Spinal cord (tissue), 10 donors: ENCODE results near the gene RICTOR. TPM values are rescaled to one million over a fixed set of nuclear protein-coding genes. Genes with fewer than 3 reads are reported as not detected.

Experiments
- DNase-seq, 6 donors: peaks; one replicate each; pipeline versions ENCODE4 v3.0.0 to v3.0.0-alpha.2; 2013 to 2015; ENCODE audit warnings: low spot score in 6 of 6, low read depth in 4 of 6
- H3K27ac ChIP-seq: one replicate; pipeline ENCODE4 v1.5.1; 2013; ENCODE audit warnings: low read depth, low read length, control low read depth
- H3K27me3 ChIP-seq: one replicate; pipeline ENCODE4 v1.6.1; 2013; ENCODE audit warnings: low read length; ENCODE audit not compliant: control insufficient read depth, insufficient read depth
- H3K36me3 ChIP-seq: one replicate; pipeline ENCODE4 v1.6.1; 2013; ENCODE audit warnings: low read length; ENCODE audit not compliant: control insufficient read depth, insufficient read depth
- H3K4me1 ChIP-seq: one replicate; pipeline ENCODE4 v1.6.1; 2013; ENCODE audit warnings: low read length; ENCODE audit not compliant: control insufficient read depth, insufficient read depth
- H3K4me3 ChIP-seq: one replicate; pipeline ENCODE4 v1.5.1; 2013; ENCODE audit warnings: low read depth, low read length, control low read depth
- H3K9me3 ChIP-seq: one replicate; pipeline ENCODE4 v1.6.1; 2013; ENCODE audit warnings: low read length; ENCODE audit not compliant: control insufficient read depth, insufficient read depth
- WGBS: methylation state at CpG from one replicate; pipeline ENCODE4 v1.1.5; 2013; ENCODE audit warnings: missing lambda C conversion rate; ENCODE audit not compliant: insufficient coverage; 5-methylcytosine and 5-hydroxymethylcytosine counted together
- polyA plus RNA-seq, 2 donors: library from polyadenylated mRNA; unstranded; fragments of 120-200 nt; gene quantifications; one replicate each; pipeline ENCODE4 v1.2.1, GENCODE V29; 2013; ENCODE audit not compliant: insufficient read length in 2 of 2
- total RNA-seq, 2 donors: library from RNA; depleted of rRNA in 1 of 2; stranded (reverse); fragments of 120-200 nt in 1 of 2; fragments of >200 nt in 1 of 2; gene quantifications; one replicate each; pipeline versions ENCODE4 v1.2.3 to v1.2.4, GENCODE V29; 2013 to 2014
- donor health status: healthy.

The RICTOR gene
- total and polyA plus RNA-seq, 4 donors, result 17.9 to 100 (median 34.2) TPM

DNA sequence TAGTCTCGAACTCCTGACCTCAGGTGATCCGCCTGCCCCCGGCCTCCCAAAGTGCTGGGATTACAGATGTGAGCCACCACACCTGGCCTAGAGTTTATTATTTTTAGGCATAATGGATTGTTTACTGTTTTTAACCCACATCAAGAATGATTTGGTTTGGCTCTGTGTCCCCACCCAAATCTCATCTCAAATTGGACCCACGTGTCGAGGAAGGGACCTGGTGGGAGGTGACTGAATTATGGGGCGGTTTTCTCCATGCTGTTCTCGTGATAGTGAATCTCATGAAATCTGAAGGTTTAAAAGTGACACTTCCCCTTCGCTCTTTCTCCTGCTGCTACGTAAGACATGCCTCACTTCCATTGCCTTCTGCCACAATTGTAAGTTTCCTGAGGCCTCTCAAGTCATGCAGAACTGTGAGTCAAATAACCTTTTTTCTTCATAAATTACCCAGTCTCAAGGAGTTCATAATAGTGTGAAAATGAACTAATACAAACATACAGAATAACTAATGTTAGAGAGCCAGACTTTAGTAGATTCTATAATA, 88.2 kb downstream of the RICTOR start:
- Histone ChIP-seq H3K4me1 (no peaks in the 10 kb centered on the region), H3K9me3 (peaks cover 1% of the 10 kb centered on the region), H3K36me3 (no peaks in the 10 kb centered on the region), H3K27me3 (no peaks in the 10 kb centered on the region), H3K27ac (no peak overlapping the region), H3K4me3 (no peak overlapping the region)
- no peak for DNase-seq
- WGBS, result 67% methylated on average over 3 of the region's 9 CpGs

DNA sequence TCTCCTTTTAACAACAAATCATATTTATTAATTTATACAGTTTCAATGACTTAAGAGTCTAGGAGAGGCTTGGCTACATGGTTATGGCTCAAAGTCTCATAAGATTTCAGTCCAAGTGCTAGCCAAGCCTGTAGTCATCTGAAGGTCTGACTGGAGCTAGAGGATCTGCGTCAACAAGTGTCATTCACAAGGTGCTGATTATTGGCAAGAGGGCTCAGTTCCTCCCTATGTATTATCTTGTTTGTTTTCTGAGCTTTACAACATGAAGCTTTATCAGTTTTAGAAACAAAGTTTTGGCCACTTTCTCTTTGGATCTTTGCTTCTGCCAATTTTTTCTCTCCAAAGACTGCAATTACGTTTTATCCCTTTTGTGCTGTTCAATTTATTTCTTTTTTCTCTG, 94.7 kb downstream of the RICTOR start:
- H3K27ac ChIP-seq, result no peak overlapping the region
- peaks cover 3% of the 10 kb centered on the region for H3K36me3 ChIP-seq
- no peaks in the 10 kb centered on the region for H3K4me1 ChIP-seq
- WGBS, result no CpG with 5 or more reads among the region's 2 CpGs
- H3K9me3 ChIP-seq, result no peaks in the 10 kb centered on the region
- no peak overlapping the region for H3K4me3 ChIP-seq
- no peaks in the 10 kb centered on the region for H3K27me3 ChIP-seq
- no peak for DNase-seq

DNA sequence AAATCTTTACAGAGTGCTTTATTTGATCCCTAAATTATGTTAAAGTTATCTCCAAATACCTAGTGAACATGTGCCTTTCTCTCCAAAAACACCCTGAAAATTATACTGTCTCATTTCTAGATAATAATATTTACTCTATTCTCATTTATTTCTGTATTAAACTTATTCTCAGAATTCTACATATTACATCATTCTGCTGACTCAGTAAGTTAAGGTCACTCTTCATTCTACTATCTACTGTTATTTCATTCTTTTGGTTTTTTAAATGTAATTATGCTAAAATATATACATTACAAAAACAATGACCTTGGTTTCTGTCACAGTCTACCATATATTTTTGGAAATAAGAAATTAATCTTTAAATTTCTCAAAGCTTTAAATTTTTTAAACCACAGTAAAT, 96.2 kb downstream of the RICTOR start:
- DNase-seq, result no peak
- Histone ChIP-seq H3K4me1 (no peaks in the 10 kb centered on the region), H3K4me3 (no peak overlapping the region), H3K36me3 (peaks cover 3% of the 10 kb centered on the region), H3K27ac (no peak overlapping the region), H3K27me3 (no peaks in the 10 kb centered on the region), H3K9me3 (no peaks in the 10 kb centered on the region)

GRCh38 chr5:38968665-38969064, 105.5 kb downstream of the RICTOR start:
- DNase-seq, result no peak
- no peak overlapping the region for H3K27ac ChIP-seq
- H3K4me3 ChIP-seq, result no peak overlapping the region
- H3K27me3 ChIP-seq, result no peaks in the 10 kb centered on the region
- peaks cover 10% of the 10 kb centered on the region for H3K36me3 ChIP-seq
- 93% methylated on average over 3 of the region's 5 CpGs for WGBS
- H3K9me3 ChIP-seq, result no peaks in the 10 kb centered on the region
- H3K4me1 ChIP-seq, result no peaks in the 10 kb centered on the region

DNA sequence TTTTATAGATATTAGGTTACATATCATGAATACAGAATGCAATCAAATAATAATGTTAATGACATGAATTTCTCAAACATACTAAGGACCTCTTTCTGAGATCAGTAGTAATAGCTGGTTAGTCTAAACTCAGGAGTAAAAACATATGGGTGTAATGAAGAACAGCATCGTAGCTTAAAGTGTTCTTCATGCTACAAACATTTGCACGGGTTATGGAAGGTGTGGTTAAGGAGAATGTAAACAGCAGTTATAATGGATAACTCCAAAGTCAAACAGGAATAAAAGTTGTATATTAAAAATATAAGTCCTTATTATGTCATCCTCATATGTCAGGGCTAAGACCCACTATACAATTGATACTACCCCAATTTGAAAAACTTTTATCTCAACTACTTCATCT, 112.5 kb downstream of the RICTOR start:
- no CpG with 5 or more reads among the region's 2 CpGs for WGBS
- no peaks in the 10 kb centered on the region for H3K27me3 ChIP-seq
- no peaks in the 10 kb centered on the region for H3K4me1 ChIP-seq
- H3K27ac ChIP-seq, result no peak overlapping the region
- DNase-seq, result no peak
- H3K36me3 ChIP-seq, result peaks cover 7% of the 10 kb centered on the region
- no peaks in the 10 kb centered on the region for H3K9me3 ChIP-seq
- H3K4me3 ChIP-seq, result no peak overlapping the region

DNA sequence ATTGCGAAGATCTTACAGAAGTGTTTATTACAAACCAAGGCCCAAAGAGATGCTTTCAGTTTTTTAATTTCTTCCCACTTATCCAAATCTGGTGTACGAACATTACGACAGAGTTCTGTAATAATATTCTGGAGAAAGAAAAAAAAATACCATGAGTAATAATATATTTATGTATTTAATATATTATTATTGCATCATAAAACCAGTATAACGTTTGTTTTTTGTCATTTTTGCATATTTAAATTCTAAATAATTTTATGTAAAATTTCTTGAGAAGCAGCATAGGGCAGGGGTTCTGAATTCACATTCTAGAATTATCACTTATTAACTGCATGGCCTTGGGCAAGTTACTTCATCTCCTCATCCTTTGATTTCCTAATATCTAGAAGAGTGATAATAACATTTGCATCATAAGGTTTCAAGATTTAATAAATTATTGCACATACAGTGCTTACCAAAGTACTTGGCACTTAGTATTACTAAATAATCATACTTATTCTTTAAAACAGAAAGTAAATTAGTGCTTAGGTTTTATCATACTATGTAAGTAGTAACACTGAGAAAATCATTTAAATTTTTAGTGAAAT, 120.7 kb downstream of the RICTOR start:
- no peaks in the 10 kb centered on the region for H3K9me3 ChIP-seq
- peaks cover 9% of the 10 kb centered on the region for H3K36me3 ChIP-seq
- H3K27me3 ChIP-seq, result no peaks in the 10 kb centered on the region
- no CpG with 5 or more reads among the region's 4 CpGs for WGBS
- H3K27ac ChIP-seq, result no peak overlapping the region
- no peak overlapping the region for H3K4me3 ChIP-seq
- H3K4me1 ChIP-seq, result no peaks in the 10 kb centered on the region
- no peak for DNase-seq

GRCh38 chr5:38948501-38948900, 125.7 kb downstream of the RICTOR start:
- Histone ChIP-seq H3K4me1 (no peaks in the 10 kb centered on the region), H3K4me3 (no peak overlapping the region), H3K9me3 (no peaks in the 10 kb centered on the region), H3K27ac (no peak overlapping the region), H3K36me3 (peaks cover 6% of the 10 kb centered on the region), H3K27me3 (no peaks in the 10 kb centered on the region)
- no peak for DNase-seq

DNA sequence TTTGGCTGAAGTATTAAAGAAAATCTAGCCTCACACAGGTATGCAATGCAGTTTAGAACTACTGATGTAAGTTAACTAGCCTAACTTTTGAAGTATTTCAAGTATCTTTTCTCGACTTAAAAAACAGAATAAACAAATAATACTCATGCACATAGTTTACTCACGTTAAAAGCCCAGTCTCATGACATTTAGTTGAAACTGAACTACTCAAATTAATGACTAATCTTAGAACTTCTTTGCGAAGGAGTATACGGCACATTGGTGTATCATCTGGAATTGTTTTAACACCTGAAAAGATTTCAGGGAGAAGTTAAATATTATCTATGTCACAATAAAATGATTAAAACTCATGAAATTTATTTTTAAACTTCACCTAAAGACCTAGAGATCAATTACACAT, 129.9 kb downstream of the RICTOR start:
- Histone ChIP-seq H3K27ac (no peak overlapping the region), H3K27me3 (no peaks in the 10 kb centered on the region), H3K4me3 (no peak overlapping the region), H3K4me1 (no peaks in the 10 kb centered on the region), H3K9me3 (no peaks in the 10 kb centered on the region), H3K36me3 (peaks cover 7% of the 10 kb centered on the region)
- WGBS, result no CpG with 5 or more reads among the region's 4 CpGs
- DNase-seq, result no peak

GRCh38 chr5:38941912-38942311, 132.3 kb downstream of the RICTOR start:
- WGBS, result no CpG with 5 or more reads among the region's 2 CpGs
- H3K4me1 ChIP-seq, result no peaks in the 10 kb centered on the region
- DNase-seq, result no peak
- no peak overlapping the region for H3K4me3 ChIP-seq
- H3K9me3 ChIP-seq, result no peaks in the 10 kb centered on the region
- no peaks in the 10 kb centered on the region for H3K27me3 ChIP-seq
- no peak overlapping the region for H3K27ac ChIP-seq
- H3K36me3 ChIP-seq, result peaks cover 7% of the 10 kb centered on the region

- no peaks in the 10 kb centered on the region for H3K4me1 ChIP-seq
- no peaks in the 10 kb centered on the region for H3K9me3 ChIP-seq
- H3K27ac ChIP-seq, result no peak overlapping the region
- H3K4me3 ChIP-seq, result no peak overlapping the region
- no peak for DNase-seq
- no peaks in the 10 kb centered on the region for H3K27me3 ChIP-seq
- H3K36me3 ChIP-seq, result peaks cover 7% of the 10 kb centered on the region
- no CpG with 5 or more reads among the region's 2 CpGs for WGBS
Observed at GRCh38 chr5:38940230-38940858, 133.9 kb downstream of the RICTOR start.
